A549 (cell line): ENCODE data around the gene TSEN34. TPM values are rescaled to one million over a fixed set of nuclear protein-coding genes. Genes with fewer than 3 reads are reported as not detected.

Experiments used
- ATAC-seq, 2 experiments: fragments of 200-7000 bp in 1 of 2; fragments of >200 bp in 1 of 2; cut with Nextera tagmentation in 1 of 2; cut with Tn5 transposase in 1 of 2; 3 replicates each; pipeline versions ENCODE4 v1.8.0 to v1.9.1; 2018 to 2020; ENCODE audit warnings: mild to moderate bottlenecking in 1 of 2, moderate library complexity in 1 of 2
- CTCF ChIA-PET: fragments of 300-600 bp; sonication (Branson Sonifier 250); formaldehyde crosslinking; extraction: SDS; loops from one replicate; lab custom pipeline; 2021; ENCODE audit warnings: antibody characterized with exemption, inconsistent platforms; lab: Yijun Ruan, JAX
- POLR2A ChIA-PET: fragments of 350-600 bp; formaldehyde crosslinking; extraction: SDS; loops from one replicate; lab custom pipeline; 2021; ENCODE audit warnings: antibody characterized with exemption, inconsistent platforms; lab: Yijun Ruan, JAX
- DNase-seq, 2 experiments: peaks; one replicate each; pipeline versions ENCODE4 v3.0.0 to v3.0.0-alpha.2; 2011 to 2016; ENCODE audit warnings: low read depth in 1 of 2, low spot score in 1 of 2
- FAIRE-seq: peaks from 2 replicates; lab custom pipeline; 2011; peaks lifted over from hg19 to GRCh38; lab: Jason Lieb, UNC
- H3K27ac ChIP-seq, 2 experiments: fragments of >200 bp; sonication (Bioruptor Twin); formaldehyde crosslinking; 3 replicates each; pipeline ENCODE4 v1.5.1; 2016 to 2017
- H3K4me1 ChIP-seq: fragments of >200 bp; sonication (Bioruptor Twin); formaldehyde crosslinking; 3 replicates; pipeline ENCODE4 v1.6.1; 2016
- H3K4me2 ChIP-seq: fragments of >200 bp; sonication (Bioruptor Twin); formaldehyde crosslinking; 3 replicates; pipeline ENCODE4 v1.6.1; 2016
- H3K4me3 ChIP-seq: fragments of >200 bp; sonication (Bioruptor Twin); formaldehyde crosslinking; 3 replicates; pipeline ENCODE4 v1.5.1; 2016
- H3K9me3 ChIP-seq: fragments of >200 bp; sonication (Bioruptor Twin); formaldehyde crosslinking; 3 replicates; pipeline ENCODE4 v1.6.1; 2016
- CHD2 ChIP-seq: fragments of 150-350 bp; IDR thresholded peaks from 2 replicates; pipeline ENCODE4 v1.6.1; 2014; ENCODE audit warnings: low read length; ENCODE audit not compliant: partially characterized antibody
- EP300 ChIP-seq, 2 experiments: fragments of >200 bp; sonication (Bioruptor Twin); formaldehyde crosslinking; IDR thresholded peaks; 2 replicates in 1 of 2; 3 replicates in 1 of 2; pipeline ENCODE4 v1.6.1; 2016 to 2017
- HDAC2 ChIP-seq: fragments of 200-600 bp; sonication (generic); IDR thresholded peaks from 2 replicates; pipeline ENCODE4 v1.6.1; 2016
- HEYL ChIP-seq: fragments of 250-450 bp; sonication (Bioruptor Pico); IDR thresholded peaks from 2 replicates; pipeline ENCODE4 v1.8.0; 2021; ENCODE audit warnings: mild to moderate bottlenecking, moderate library complexity
- HOXB5 ChIP-seq: fragments of 250-450 bp; sonication (Bioruptor Pico); IDR thresholded peaks from 2 replicates; pipeline ENCODE4 v1.5.0; 2020; ENCODE audit warnings: mild to moderate bottlenecking, moderate library complexity
- JUN ChIP-seq, 2 experiments: fragments of >200 bp; sonication (Bioruptor Twin); formaldehyde crosslinking; IDR thresholded peaks; 2 replicates in 1 of 2; 3 replicates in 1 of 2; pipeline ENCODE4 v1.6.1; 2016 to 2017
- MAFK ChIP-seq: fragments of 450-650 bp; IDR thresholded peaks from 2 replicates; pipeline ENCODE4 v1.6.1; 2014; ENCODE audit not compliant: partially characterized antibody
- MAZ ChIP-seq: fragments of 150-350 bp; IDR thresholded peaks from 2 replicates; pipeline ENCODE4 v1.6.1; 2014; ENCODE audit warnings: antibody characterized with exemption, low read depth, low read length, borderline replicate concordance
- MYC ChIP-seq: IDR thresholded peaks from 2 replicates; pipeline ENCODE4 v1.6.1; 2012; ENCODE audit warnings: mild to moderate bottlenecking, inconsistent platforms, low read length, improper control_type of control experiment, borderline replicate concordance
- PHF8 ChIP-seq: fragments of 200-600 bp; sonication (generic); IDR thresholded peaks from 2 replicates; pipeline ENCODE4 v1.6.1; 2016; ENCODE audit warnings: low read depth, mild to moderate bottlenecking, antibody characterized with exemption, moderate library complexity, borderline replicate concordance
- POLR2AphosphoS2 ChIP-seq: conservative IDR thresholded peaks from 2 replicates; pipeline ENCODE4 v1.6.1; 2012; ENCODE audit warnings: low read length, improper control_type of control experiment, inconsistent platforms
- RCOR1 ChIP-seq: fragments of 150-350 bp; IDR thresholded peaks from 2 replicates; pipeline ENCODE4 v1.6.1; 2014; ENCODE audit warnings: antibody characterized with exemption, low read length, low read depth
- SMC3 ChIP-seq: fragments of >200 bp; sonication (Bioruptor Twin); formaldehyde crosslinking; IDR thresholded peaks from 3 replicates; pipeline ENCODE4 v1.6.1; 2018; ENCODE audit warnings: inconsistent platforms
- USF2 ChIP-seq: fragments of 450-650 bp; IDR thresholded peaks from 2 replicates; pipeline ENCODE4 v1.6.1; 2014; ENCODE audit warnings: antibody characterized with exemption
- ZC3H11A ChIP-seq: fragments of 450-650 bp; IDR thresholded peaks from 2 replicates; pipeline ENCODE4 v1.6.1; 2014; ENCODE audit warnings: antibody characterized with exemption, mild to moderate bottlenecking
- ZFP36 ChIP-seq: fragments of 450-650 bp; IDR thresholded peaks from 2 replicates; pipeline ENCODE4 v1.6.1; 2014; ENCODE audit warnings: borderline replicate concordance; ENCODE audit not compliant: partially characterized antibody
- WGBS: methylation state at CpG from one replicate; pipeline ENCODE4 v1.1.6; 2017; ENCODE audit errors: missing lambda C conversion rate; 5-methylcytosine and 5-hydroxymethylcytosine counted together
- polyA plus RNA-seq, 4 experiments: library from polyadenylated mRNA; depleted of rRNA in 3 of 4; stranded (reverse); fragments of >200 nt; fragmentation: RNase III in 1 of 4; extraction: RNeasy Plus Mini Kit Qiagen cat#74134 plus additional on column Dnase treatment in 1 of 4; gene quantifications; 2 replicates in 3 of 4; 3 replicates in 1 of 4; pipeline ENCODE4 v1.2.3, GENCODE V29; 2011 to 2017
- TF ChIP-seq, protein P1 (sequence below): IDR thresholded peaks from 2 replicates; pipeline ENCODE4 v1.6.1; 2012
- TF ChIP-seq, protein P2 (sequence below): fragments of 200-600 bp; sonication (generic); IDR thresholded peaks from 2 replicates; pipeline ENCODE4 v1.6.1; 2016; ENCODE audit warnings: antibody characterized with exemption, mild to moderate bottlenecking, moderate library complexity
- TF ChIP-seq, protein P3 (sequence below): fragments of 250-450 bp; sonication (Bioruptor Pico); IDR thresholded peaks from 2 replicates; pipeline ENCODE4 v1.5.0; 2021; ENCODE audit warnings: mild to moderate bottlenecking, moderate library complexity, borderline replicate concordance

TSEN34 gene
- polyA plus RNA-seq, 2 of the 4 experiments (the other 2 are of a cell fraction) = 53.4 to 90.9 TPM

- POLR2A ChIA-PET = interaction anchor here (1.0 to 1.3 kb wide), 2 partner anchors 9 to 18 kb away, joined by 4 to 5 read pairs; partner anchors contain the start of gene LENG1
- CTCF ChIA-PET = interaction anchor here (1.3 to 2.6 kb wide), 3 partner anchors 8 to 26 kb away, joined by 4 to 14 read pairs (median 7); partner anchors contain the start of gene LENG1
Observed at GRCh38 chr19:54142166-54142780, 48.8 kb upstream of the TSEN34 start.

GRCh38 chr19:54145541-54146158, 45.5 kb upstream of the TSEN34 start:
- Histone ChIP-seq H3K4me2 (no peak overlapping the region), H3K9me3 (no peaks in the 10 kb centered on the region), H3K27ac (no peak overlapping the region), H3K4me1 (no peaks in the 10 kb centered on the region), H3K4me3 (no peak overlapping the region)
- POLR2A ChIA-PET = no interaction called here
- no peak for FAIRE-seq
- WGBS = 96% methylated on average over 28 of the region's 28 CpGs
- TF ChIP-seq HDAC2 (no peak), JUN (IDR thresholded peaks at IDR 0.05) (0 out of 5 replicates have a peak, but pooled peaks of 1 of the 2 experiments have one; percentile 22)
- TF ChIP-seq, all 56 proteins: peak for 1
- CTCF ChIA-PET = interaction anchor here (0.8 kb wide), 1 partner anchor 23 kb away, joined by 3 read pairs; no protein-coding TSS in a partner anchor
- ATAC-seq (no peak), DNase-seq (no peak)

More at GRCh38 chr19:54142166-54142780, 48.8 kb upstream of the TSEN34 start:
- no peaks in the 10 kb centered on the region for H3K9me3 ChIP-seq
- FAIRE-seq = no peak
- H3K4me3 ChIP-seq = no peak overlapping the region
- DNase-seq = no peak
- H3K27ac ChIP-seq = no peak overlapping the region
- no peak for TF ChIP-seq PHF8
- no peak for TF ChIP-seq POLR2AphosphoS2
- TF ChIP-seq HEYL (CRISPR knock-in tag) = no peak
- no peak for TF ChIP-seq CHD2
- no peak for TF ChIP-seq MYC
- no peak for TF ChIP-seq EP300 (IDR thresholded peaks at IDR 0.05)
- no peak for TF ChIP-seq MAZ
- TF ChIP-seq MAFK = no peak
- peaks cover 8% of the 10 kb centered on the region; the same call in 2 of the 3 replicates for H3K4me1 ChIP-seq
- H3K4me2 ChIP-seq = no peak overlapping the region
- 92% methylated on average over 7 of the region's 7 CpGs for WGBS
- ATAC-seq = no peak

GRCh38 chr19:54147676-54148075, 43.4 kb upstream of the TSEN34 start:
- no peak for FAIRE-seq
- no peaks in the 10 kb centered on the region for H3K9me3 ChIP-seq
- ChIA-PET POLR2A (interaction anchor here (0.9 to 5.5 kb wide), 3 partner anchors 10 to 12 kb away, joined by 3 to 36 read pairs (median 6); partner anchors contain the start of genes CNOT3 and LENG1), CTCF (interaction anchor here (1.4 to 4.4 kb wide), 3 partner anchors 9 to 20 kb away, joined by 3 to 24 read pairs (median 8); partner anchors contain the start of gene LENG1)
- DNase-seq = no peak
- no peak overlapping the region for H3K4me2 ChIP-seq
- H3K4me3 ChIP-seq = no peak overlapping the region
- H3K4me1 ChIP-seq = no peaks in the 10 kb centered on the region
- no peak overlapping the region for H3K27ac ChIP-seq
- WGBS = 64% methylated on average over 3 of the region's 3 CpGs
- peak; percentile 13 to 23; a peak in 3 of 6 replicates for ATAC-seq
- TF ChIP-seq EP300 (IDR thresholded peaks at IDR 0.05) = no peak

- no peak overlapping the region for H3K4me2 ChIP-seq
- 94% methylated on average over 13 of the region's 19 CpGs for WGBS
- H3K9me3 ChIP-seq = no peaks in the 10 kb centered on the region
- ChIA-PET CTCF (interaction anchor here (1.4 to 4.4 kb wide), 3 partner anchors 9 to 20 kb away, joined by 3 to 24 read pairs (median 8); partner anchors contain the start of gene LENG1), POLR2A (interaction anchor here (0.9 to 5.5 kb wide), 3 partner anchors 10 to 11 kb away, joined by 3 to 36 read pairs (median 6); partner anchors contain the start of genes CNOT3 and LENG1)
- TF ChIP-seq SMC3 = no peak
- TF ChIP-seq ZFP36 = no peak
- TF ChIP-seq, protein P1, sequence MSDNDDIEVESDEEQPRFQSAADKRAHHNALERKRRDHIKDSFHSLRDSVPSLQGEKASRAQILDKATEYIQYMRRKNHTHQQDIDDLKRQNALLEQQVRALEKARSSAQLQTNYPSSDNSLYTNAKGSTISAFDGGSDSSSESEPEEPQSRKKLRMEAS = no peak
- no peak for TF ChIP-seq POLR2AphosphoS2
- no peak for TF ChIP-seq HOXB5 (CRISPR knock-in tag)
- no peak for TF ChIP-seq RCOR1
- TF ChIP-seq, protein P2, sequence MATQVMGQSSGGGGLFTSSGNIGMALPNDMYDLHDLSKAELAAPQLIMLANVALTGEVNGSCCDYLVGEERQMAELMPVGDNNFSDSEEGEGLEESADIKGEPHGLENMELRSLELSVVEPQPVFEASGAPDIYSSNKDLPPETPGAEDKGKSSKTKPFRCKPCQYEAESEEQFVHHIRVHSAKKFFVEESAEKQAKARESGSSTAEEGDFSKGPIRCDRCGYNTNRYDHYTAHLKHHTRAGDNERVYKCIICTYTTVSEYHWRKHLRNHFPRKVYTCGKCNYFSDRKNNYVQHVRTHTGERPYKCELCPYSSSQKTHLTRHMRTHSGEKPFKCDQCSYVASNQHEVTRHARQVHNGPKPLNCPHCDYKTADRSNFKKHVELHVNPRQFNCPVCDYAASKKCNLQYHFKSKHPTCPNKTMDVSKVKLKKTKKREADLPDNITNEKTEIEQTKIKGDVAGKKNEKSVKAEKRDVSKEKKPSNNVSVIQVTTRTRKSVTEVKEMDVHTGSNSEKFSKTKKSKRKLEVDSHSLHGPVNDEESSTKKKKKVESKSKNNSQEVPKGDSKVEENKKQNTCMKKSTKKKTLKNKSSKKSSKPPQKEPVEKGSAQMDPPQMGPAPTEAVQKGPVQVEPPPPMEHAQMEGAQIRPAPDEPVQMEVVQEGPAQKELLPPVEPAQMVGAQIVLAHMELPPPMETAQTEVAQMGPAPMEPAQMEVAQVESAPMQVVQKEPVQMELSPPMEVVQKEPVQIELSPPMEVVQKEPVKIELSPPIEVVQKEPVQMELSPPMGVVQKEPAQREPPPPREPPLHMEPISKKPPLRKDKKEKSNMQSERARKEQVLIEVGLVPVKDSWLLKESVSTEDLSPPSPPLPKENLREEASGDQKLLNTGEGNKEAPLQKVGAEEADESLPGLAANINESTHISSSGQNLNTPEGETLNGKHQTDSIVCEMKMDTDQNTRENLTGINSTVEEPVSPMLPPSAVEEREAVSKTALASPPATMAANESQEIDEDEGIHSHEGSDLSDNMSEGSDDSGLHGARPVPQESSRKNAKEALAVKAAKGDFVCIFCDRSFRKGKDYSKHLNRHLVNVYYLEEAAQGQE = no peak
- TF ChIP-seq, protein P3, sequence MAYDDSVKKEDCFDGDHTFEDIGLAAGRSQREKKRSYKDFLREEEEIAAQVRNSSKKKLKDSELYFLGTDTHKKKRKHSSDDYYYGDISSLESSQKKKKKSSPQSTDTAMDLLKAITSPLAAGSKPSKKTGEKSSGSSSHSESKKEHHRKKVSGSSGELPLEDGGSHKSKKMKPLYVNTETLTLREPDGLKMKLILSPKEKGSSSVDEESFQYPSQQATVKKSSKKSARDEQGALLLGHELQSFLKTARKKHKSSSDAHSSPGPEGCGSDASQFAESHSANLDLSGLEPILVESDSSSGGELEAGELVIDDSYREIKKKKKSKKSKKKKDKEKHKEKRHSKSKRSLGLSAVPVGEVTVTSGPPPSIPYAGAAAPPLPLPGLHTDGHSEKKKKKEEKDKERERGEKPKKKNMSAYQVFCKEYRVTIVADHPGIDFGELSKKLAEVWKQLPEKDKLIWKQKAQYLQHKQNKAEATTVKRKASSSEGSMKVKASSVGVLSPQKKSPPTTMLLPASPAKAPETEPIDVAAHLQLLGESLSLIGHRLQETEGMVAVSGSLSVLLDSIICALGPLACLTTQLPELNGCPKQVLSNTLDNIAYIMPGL = no peak
- no peak for TF ChIP-seq ZC3H11A
- TF ChIP-seq MAZ = no peak
- TF ChIP-seq USF2 = no peak
- ATAC-seq = no peak
- no peak overlapping the region for H3K27ac ChIP-seq
- DNase-seq = no peak
- H3K4me1 ChIP-seq = no peaks in the 10 kb centered on the region
- FAIRE-seq = no peak
- H3K4me3 ChIP-seq = no peak overlapping the region
Observed at GRCh38 chr19:54148158-54148557, 43.0 kb upstream of the TSEN34 start.
